Panc1 (cell line): ENCODE data around the gene TXNRD1.

Experiments
- CTCF ChIP-seq: fragments of 450-650 bp; IDR thresholded peaks from 2 replicates; pipeline ENCODE4 v1.5.1; 2017; ENCODE audit warnings: mild to moderate bottlenecking
- TCF7L2 ChIP-seq: IDR thresholded peaks from 2 replicates; pipeline ENCODE4 v1.6.1; 2011; ENCODE audit warnings: mild to moderate bottlenecking, low read depth, low read length, inconsistent platforms

- TF ChIP-seq CTCF (no peak), TCF7L2 (no peak)
Observed at GRCh38 chr12:104304261-104305009, 88.9 kb downstream of the TXNRD1 start.
